Activated gamma-delta T cell (primary cell): Measurements from ENCODE around the gene C11orf86.
"Not testable (repeated sequence)": the region's sequence is repeated elsewhere in the genome, so short reads cannot be mapped to it uniquely, and the experiment has no call there.

Source experiments
- DNase-seq: peaks from one replicate; lab custom pipeline; 2025; lab: John Stamatoyannopoulos, UW

Gene C11orf86

GRCh38 chr11:66967670-66968425 is 7.3 kb upstream of the C11orf86 start:
- DNase-seq = no peak

- DNase-seq = no peak
These were observed 5.4 kb upstream of the C11orf86 start for GRCh38 chr11:66969584-66970225.

GRCh38 chr11:66970371-66970806 is 4.7 kb upstream of the C11orf86 start:
- no peak for DNase-seq

DNA sequence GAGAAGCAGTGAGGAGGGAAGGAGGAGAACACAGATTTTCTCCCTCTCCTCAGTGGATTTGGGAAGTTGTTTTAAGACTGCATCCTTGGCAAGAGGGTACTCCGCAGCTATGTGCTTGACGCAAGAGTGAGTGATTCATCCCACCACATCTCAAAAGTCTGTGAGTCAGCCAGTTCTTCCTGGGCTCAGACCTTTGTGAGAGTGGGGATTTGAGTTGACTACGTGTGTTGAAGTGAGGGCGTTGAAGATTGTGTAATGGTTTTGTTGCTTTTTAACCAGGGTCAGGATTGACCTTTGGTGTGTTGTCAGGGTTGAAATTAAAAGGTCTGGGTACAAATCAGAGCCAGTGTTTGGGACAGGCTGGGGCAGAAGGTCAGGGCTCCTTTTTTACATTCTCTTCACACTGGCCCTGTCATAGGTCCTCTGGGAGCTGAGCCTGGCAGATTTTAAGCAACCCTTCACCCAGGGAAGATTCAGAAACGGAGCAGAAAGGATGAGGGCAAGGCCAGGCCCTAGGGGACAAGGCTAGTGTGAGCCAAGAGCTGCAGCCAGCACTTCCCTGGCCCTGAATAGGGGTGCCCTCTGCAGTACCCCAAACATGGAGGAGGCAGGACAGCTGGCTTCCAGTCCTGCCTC is 4.2 kb upstream of the C11orf86 start:
- no peak for DNase-seq

DNA sequence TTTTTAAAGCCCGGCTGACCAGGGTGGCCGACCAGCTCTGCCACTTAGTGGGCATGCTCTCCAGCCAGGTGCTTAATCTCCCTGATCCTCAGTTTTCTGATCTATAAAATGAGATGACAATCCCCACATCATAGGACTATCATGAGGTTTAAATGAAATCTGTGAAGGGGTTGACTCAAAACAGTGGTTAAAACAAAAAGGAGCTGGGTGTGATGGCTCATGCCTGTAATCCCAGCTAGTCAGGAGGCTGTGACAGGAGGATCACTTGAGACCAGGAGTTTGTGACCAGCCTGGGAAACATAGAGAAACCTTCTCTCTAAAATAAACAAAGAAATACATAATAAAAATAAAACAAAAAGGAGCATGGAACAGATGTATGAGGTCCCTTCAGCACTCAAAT is 3.6 kb upstream of the C11orf86 start:
- no peak for DNase-seq

DNA sequence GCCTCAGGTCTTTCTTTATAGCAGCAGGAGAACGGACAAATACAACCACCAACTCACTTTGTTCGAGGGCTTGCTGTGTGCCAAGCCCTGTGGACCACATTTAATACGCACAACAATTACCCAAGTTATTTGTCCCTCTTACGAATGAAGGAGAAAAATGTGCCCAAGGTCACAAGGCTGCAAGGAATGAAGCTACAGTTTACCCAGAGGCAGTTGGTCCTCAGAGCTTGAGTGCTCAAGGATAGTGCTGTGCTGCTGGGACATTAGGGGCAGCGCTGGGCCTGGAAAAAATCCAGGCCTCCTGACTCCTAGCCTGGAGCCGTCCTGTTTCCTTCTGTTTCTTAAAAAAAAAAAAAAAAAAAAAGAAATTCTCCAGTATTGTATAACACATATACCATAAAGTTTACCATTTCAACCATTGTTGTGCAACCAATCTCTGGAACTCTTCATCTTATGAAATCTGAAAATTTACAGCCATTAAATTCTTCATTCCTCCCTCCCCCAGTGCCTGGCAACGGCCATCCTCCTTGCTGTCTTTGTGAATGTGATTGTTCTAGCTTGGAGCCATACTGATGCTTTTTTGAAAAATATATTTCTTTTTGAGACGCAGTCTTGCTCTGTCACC is 1.0 kb upstream of the C11orf86 start:
- no peak for DNase-seq

GRCh38 chr11:66975405-66976027 is 412 bp downstream of the C11orf86 start:
- DNase-seq = no peak

DNA sequence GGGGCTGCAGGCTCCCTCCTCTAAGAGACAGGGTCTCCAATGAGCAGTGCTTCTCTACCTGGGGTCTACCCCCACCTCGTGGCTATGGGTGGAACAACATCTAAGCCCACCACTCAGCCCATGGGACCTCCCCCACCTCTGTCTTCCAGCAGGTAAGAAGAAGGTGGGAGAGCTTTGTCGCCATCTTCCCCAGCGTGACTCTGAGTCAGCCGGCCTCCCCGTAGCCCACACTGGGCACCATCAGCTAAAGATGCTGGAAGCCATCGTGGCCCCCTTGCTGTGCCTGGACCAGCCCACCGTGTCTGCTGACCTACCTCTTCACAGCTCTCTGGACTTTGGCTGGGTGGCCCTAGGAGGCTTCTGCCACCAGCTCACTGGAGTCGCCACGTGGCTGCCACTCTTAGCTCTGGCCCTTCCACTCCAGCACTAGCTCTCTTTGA is 944 bp downstream of the C11orf86 start:
- DNase-seq = no peak

GRCh38 chr11:66976925-66977324 is 1.8 kb downstream of the C11orf86 start:
- no peak for DNase-seq

- DNase-seq = no peak
These were observed 3.1 kb downstream of the C11orf86 start for GRCh38 chr11:66978229-66978628.

GRCh38 chr11:66978717-66979116 is 3.6 kb downstream of the C11orf86 start:
- DNase-seq = no peak

GRCh38 chr11:66979336-66979980 is 4.4 kb downstream of the C11orf86 start:
- DNase-seq = no peak

- no peak for DNase-seq
These were observed 7.0 kb downstream of the C11orf86 start for GRCh38 chr11:66981976-66982578.

- no peak for DNase-seq
These were observed 8.3 kb downstream of the C11orf86 start for GRCh38 chr11:66983275-66983924.

- DNase-seq = no peak
These were observed 10.5 kb downstream of the C11orf86 start for GRCh38 chr11:66985508-66986177.

DNA sequence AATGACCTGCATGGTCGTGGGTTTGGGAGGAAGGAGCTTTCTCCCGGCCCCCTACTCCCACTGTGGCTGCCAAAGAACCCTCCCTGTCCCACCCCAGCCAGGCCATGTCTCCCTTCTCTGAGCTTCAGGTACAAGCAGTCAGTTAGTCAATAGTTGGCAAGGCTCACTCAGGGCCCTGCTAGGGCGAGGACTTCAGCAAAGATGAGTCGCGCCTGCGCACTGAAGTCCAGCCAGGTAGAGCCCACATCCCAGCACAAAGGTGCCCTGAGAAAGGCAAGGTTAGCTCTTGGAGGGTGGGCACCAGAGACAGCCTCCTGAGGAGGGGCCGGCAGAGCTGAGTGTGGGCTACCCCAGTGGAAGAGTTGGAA is 11.1 kb downstream of the C11orf86 start:
- no peak for DNase-seq

DNA sequence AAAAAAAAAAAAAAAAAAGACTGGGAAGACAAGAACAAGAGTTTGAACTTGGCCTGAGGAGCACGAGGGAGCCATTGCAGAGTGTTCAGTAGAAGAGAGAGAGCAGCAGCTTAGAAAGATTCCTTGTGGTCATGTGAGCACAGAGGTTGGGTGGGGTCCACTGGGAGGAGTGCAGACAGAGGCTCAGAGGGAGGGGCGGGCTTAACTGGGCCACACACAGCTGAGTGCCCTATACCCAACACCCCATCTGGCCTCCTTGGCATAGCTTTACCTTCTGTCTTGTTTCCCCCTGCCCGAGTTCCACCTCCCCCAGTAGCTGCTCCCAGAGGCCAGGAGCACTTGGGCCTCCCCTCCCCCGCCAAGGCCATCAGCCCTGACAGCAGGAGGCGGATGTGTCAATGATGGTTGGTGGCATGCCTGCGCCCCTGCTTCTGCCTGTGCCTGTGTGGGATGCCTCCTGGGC is 12.1 kb downstream of the C11orf86 start:
- DNase-seq = no peak

DNA sequence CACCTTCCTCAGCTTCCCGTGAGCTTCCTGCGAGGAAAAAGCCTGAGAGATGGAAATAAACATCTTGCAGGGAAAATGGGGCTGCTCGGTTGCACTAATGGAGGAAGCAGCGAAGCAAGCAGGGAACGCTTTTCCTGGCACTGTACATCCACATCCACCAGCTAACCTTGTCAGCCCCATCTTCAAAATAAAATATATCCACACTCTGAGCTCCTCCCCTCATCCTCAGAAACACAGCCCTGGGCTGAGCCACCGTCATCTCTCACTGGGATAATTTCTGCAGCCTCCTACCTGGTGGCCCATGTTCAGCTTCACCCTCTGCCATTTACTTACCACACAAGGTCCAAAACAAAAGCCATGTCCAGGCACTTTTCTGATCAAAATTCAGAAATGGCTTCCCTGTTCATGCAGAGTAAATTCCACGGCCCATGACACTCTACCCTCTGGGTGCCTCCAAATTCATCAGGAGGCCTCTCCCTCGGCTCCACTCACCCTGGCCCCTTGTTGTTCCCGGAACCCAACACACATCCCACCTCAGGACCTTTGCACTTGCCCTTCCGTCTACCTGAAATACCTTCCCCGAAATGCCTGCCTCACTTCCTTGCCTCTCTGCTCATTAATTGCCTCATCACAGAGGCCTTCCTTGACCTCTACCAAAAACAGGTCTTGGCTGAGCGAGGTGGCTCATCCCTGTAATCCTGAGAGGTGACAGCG is 13.0 kb downstream of the C11orf86 start:
- DNase-seq = no peak

- DNase-seq = not testable (repeated sequence)
These were observed 13.6 kb downstream of the C11orf86 start for GRCh38 chr11:66988741-66989140.
